OCI-LY3 (cell line): Measurements from ENCODE around the gene MASP1.
A peak's percentile ranks its signal among the peaks of the same experiment; 100 is the strongest.

ENCODE experiments used
- H2AFZ ChIP-seq: fragments of 200-600, 300-600 bp; shearing (Covaris generic); 2 replicates; pipeline ENCODE4 v1.6.0; 2014; ENCODE audit warnings: antibody characterized with exemption, low read depth, low read length
- H3K27ac ChIP-seq: fragments of 200-600, 300-600 bp; sonication (generic); 2 replicates; pipeline ENCODE4 v1.5.1; 2014; ENCODE audit warnings: mild to moderate bottlenecking, low read length, moderate library complexity, mixed read lengths
- H3K27me3 ChIP-seq: fragments of 200-600, 300-600 bp; sonication (generic); 2 replicates; pipeline ENCODE4 v1.6.1; 2014; ENCODE audit warnings: low read depth, low read length, mixed read lengths
- H3K36me3 ChIP-seq: fragments of 200-600, 300-600 bp; sonication (generic); replicated peaks from 2 replicates; pipeline ENCODE3; 2014; ENCODE audit warnings: low read depth, low read length, mixed read lengths
- H3K4me1 ChIP-seq: fragments of 300-600, 200-600 bp; sonication (generic); 2 replicates; pipeline ENCODE4 v1.6.1; 2014; ENCODE audit warnings: low read length, mixed read lengths
- H3K4me2 ChIP-seq: fragments of 200-600, 300-600 bp; sonication (generic); 2 replicates; pipeline ENCODE4 v1.6.1; 2014; ENCODE audit warnings: low read length, mixed read lengths
- H3K4me3 ChIP-seq: fragments of 300-600, 200-600 bp; sonication (generic); 2 replicates; pipeline ENCODE4 v1.5.1; 2014; ENCODE audit warnings: antibody characterized with exemption, mild to moderate bottlenecking, low read length, moderate library complexity
- H3K79me2 ChIP-seq: fragments of 300-600, 200-600 bp; shearing (Covaris generic); 2 replicates; pipeline ENCODE4 v1.6.1; 2014; ENCODE audit warnings: mild to moderate bottlenecking, low read length, mixed read lengths
- H3K9ac ChIP-seq: fragments of 300-600, 200-600 bp; shearing (Covaris generic); 2 replicates; pipeline ENCODE4 v1.6.0; 2014; ENCODE audit warnings: mild to moderate bottlenecking, low read length, moderate library complexity
- H3K9me3 ChIP-seq: fragments of 200-600, 300-600 bp; shearing (Covaris generic); 2 replicates; pipeline ENCODE4 v1.6.1; 2014; ENCODE audit warnings: low read length, mixed read lengths; ENCODE audit not compliant: insufficient read depth
- H4K20me1 ChIP-seq: fragments of 200-600, 300-600 bp; sonication (generic); 2 replicates; pipeline ENCODE4 v1.6.1; 2016; ENCODE audit warnings: low read length, mixed read lengths; ENCODE audit not compliant: insufficient read depth
- EZH2phosphoT487 ChIP-seq: fragments of 200-600 bp; shearing (Covaris generic); IDR thresholded peaks from 2 replicates; pipeline ENCODE4 v1.6.1; 2018; ENCODE audit warnings: antibody characterized with exemption, mixed run types, low read depth
- TF ChIP-seq, protein P1 (sequence below): fragments of 200-600, 300-600 bp; sonication (generic); IDR thresholded peaks from 2 replicates; pipeline ENCODE4 v1.5.1; 2014; ENCODE audit warnings: antibody characterized with exemption, low read length, low read depth

Gene MASP1

DNA sequence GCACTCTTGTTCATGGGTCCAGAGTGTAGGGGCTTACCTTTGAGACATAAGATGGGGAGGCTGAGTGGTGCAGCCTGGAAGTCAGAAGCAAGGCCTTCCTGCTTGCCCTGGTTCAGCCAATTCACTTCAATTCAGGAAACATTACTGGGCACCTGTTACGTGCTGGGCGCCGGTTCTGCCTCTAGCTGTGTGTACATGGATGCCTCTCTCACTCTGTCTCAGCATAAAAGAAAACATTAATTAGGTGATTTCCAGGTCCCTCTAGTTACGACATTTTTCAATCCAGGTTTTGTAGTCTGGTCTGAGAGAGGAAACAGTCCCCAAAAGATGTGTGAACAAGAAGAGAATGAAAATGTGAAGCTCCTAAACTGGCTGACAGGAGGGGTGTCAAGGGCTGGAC is 93.0 kb downstream of the MASP1 start:
- TF ChIP-seq, protein P1, sequence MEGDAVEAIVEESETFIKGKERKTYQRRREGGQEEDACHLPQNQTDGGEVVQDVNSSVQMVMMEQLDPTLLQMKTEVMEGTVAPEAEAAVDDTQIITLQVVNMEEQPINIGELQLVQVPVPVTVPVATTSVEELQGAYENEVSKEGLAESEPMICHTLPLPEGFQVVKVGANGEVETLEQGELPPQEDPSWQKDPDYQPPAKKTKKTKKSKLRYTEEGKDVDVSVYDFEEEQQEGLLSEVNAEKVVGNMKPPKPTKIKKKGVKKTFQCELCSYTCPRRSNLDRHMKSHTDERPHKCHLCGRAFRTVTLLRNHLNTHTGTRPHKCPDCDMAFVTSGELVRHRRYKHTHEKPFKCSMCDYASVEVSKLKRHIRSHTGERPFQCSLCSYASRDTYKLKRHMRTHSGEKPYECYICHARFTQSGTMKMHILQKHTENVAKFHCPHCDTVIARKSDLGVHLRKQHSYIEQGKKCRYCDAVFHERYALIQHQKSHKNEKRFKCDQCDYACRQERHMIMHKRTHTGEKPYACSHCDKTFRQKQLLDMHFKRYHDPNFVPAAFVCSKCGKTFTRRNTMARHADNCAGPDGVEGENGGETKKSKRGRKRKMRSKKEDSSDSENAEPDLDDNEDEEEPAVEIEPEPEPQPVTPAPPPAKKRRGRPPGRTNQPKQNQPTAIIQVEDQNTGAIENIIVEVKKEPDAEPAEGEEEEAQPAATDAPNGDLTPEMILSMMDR: no peak
- TF ChIP-seq EZH2phosphoT487: no peak
- Histone ChIP-seq H3K27me3 (no peaks in the 10 kb centered on the region), H3K4me1 (peaks cover 14% of the 10 kb centered on the region)

DNA sequence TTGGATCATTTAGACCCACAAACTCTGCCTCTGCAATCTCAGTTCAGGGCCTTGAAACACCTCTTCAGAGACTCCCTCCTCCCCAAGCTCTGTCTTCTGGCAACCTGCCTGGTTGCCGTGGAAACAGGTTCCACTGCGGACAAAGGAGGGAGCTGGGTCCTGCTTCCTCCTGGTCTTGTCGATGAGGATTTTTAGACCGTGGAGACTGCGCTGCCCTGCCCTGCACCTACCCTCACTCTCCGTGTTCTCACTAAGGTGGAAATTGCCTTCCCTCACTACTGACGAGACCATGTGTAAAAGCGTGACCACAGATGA is 94.2 kb downstream of the MASP1 start, which contains the start of gene RTP1:
Gene RTP1 (plus strand): TSS at position 152 of the 315 bp plus-strand sequence. CDS start 30 bp downstream, at position 182.
- Histone ChIP-seq H3K4me3 (no peak within 1 kb of the TSS), H3K9ac (no peak within 1 kb of the TSS), H3K79me2 (no peaks in the 10 kb centered on the region), H3K9me3 (no peaks in the 10 kb centered on the region), H3K27me3 (peaks cover 8% of the 10 kb centered on the region; the same call in 1 of the 2 replicates), H3K27ac (no peak within 1 kb of the TSS), H2AFZ (peak within 1 kb of the TSS; percentile 90), H3K4me1 (peaks cover 14% of the 10 kb centered on the region), H3K4me2 (peak within 1 kb of the TSS; percentile 68), H3K36me3 (no peaks in the 10 kb centered on the region), H4K20me1 (no peaks in the 10 kb centered on the region)
- no peak for TF ChIP-seq EZH2phosphoT487
- TF ChIP-seq, protein P1: no peak

More for the DNA sequence above, 93.0 kb downstream of the MASP1 start:
- H3K4me3 ChIP-seq: no peak overlapping the region
- H3K9me3 ChIP-seq: no peaks in the 10 kb centered on the region
- H3K79me2 ChIP-seq: no peaks in the 10 kb centered on the region
- no peaks in the 10 kb centered on the region for H3K36me3 ChIP-seq
- H2AFZ ChIP-seq: peak overlapping the region; percentile 90
- no peaks in the 10 kb centered on the region for H4K20me1 ChIP-seq
- peak overlapping the region; percentile 68 for H3K4me2 ChIP-seq
- H3K27ac ChIP-seq: no peak overlapping the region; the same call in 1 of the 2 replicates
- H3K9ac ChIP-seq: no peak overlapping the region

DNA sequence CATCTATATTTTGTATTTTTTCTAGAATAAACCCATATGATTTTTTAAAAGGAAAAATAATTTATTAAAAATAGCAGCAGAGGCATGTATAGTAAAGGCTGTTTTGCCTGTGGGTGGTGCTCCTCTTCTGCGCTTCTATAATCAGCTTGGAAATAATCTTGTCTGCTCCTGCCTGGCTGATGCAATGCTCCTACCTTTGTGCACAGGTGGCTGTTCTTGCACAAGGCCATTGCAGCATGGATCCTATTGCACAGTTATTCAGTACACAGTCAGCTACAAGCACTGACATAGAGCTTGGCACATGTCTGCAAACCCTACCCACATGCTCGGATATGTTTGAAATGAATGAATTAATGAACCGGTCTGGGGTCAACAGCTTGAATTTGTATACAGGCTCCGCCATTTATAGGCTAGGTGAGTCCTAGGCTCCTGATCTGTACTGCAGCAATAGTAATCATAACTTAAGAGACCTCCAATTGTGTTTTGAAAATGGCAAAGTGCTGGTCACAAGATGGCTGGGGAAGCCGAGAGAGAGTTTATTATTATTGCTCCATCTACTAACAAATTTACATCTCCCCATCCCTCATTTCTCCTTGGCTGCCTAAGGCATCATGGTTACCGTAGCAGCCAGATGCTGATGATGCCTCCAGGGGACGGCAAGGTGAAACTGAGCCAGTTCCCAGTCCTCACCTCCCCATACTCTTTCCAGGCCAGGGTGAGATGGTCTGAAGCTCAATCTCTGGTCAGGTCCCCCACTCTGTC is 94.8 kb downstream of the MASP1 start:
- Histone ChIP-seq H3K4me3 (no peak overlapping the region), H3K4me1 (peaks cover 14% of the 10 kb centered on the region), H3K36me3 (no peaks in the 10 kb centered on the region), H3K27me3 (peaks cover 8% of the 10 kb centered on the region; the same call in 1 of the 2 replicates), H2AFZ (no peak overlapping the region), H4K20me1 (no peaks in the 10 kb centered on the region), H3K79me2 (no peaks in the 10 kb centered on the region), H3K9me3 (no peaks in the 10 kb centered on the region), H3K4me2 (no peak overlapping the region), H3K27ac (no peak overlapping the region), H3K9ac (no peak overlapping the region)
- TF ChIP-seq EZH2phosphoT487: no peak
- TF ChIP-seq, protein P1: no peak

- peaks cover 23% of the 10 kb centered on the region for H3K27me3 ChIP-seq
These were observed 98.4 kb downstream of the MASP1 start for GRCh38 chr3:187193181-187193580.

More at GRCh38 chr3:187193181-187193580, 98.4 kb downstream of the MASP1 start:
- Histone ChIP-seq H3K36me3 (no peaks in the 10 kb centered on the region), H3K27ac (no peak overlapping the region), H2AFZ (no peak overlapping the region), H4K20me1 (no peaks in the 10 kb centered on the region), H3K4me2 (no peak overlapping the region), H3K4me3 (no peak overlapping the region), H3K9me3 (no peaks in the 10 kb centered on the region), H3K4me1 (peaks cover 9% of the 10 kb centered on the region), H3K9ac (no peak overlapping the region), H3K79me2 (no peaks in the 10 kb centered on the region)
- TF ChIP-seq EZH2phosphoT487: no peak
- TF ChIP-seq, protein P1: no peak
